HUES64 (cell line): ENCODE results near the gene LDLRAD4.

Experiments used
- H3K27ac ChIP-seq: 2 replicates; pipeline ENCODE4 v1.7.0; 2013; ENCODE audit warnings: low read depth, low read length, inconsistent platforms
- H3K27me3 ChIP-seq: 2 replicates; pipeline ENCODE4 v1.6.1; 2013; ENCODE audit warnings: mild to moderate bottlenecking, low read length; ENCODE audit not compliant: insufficient read depth
- H3K36me3 ChIP-seq: 2 replicates; pipeline ENCODE4 v1.6.1; 2013; ENCODE audit warnings: mild to moderate bottlenecking, low read length; ENCODE audit not compliant: insufficient read depth
- H3K4me1 ChIP-seq: 2 replicates; pipeline ENCODE4 v1.6.1; 2013; ENCODE audit warnings: mild to moderate bottlenecking, low read length, moderate library complexity; ENCODE audit not compliant: insufficient read depth
- H3K4me3 ChIP-seq: 2 replicates; pipeline ENCODE4 v1.5.1; 2013; ENCODE audit warnings: mild to moderate bottlenecking, low read length, moderate library complexity
- H3K9ac ChIP-seq: 2 replicates; pipeline ENCODE4 v1.6.1; 2013; ENCODE audit warnings: mild to moderate bottlenecking, low read depth, low read length
- H3K9me3 ChIP-seq: 2 replicates; pipeline ENCODE4 v1.6.1; 2013; ENCODE audit warnings: low read depth, low read length; ENCODE audit not compliant: insufficient read depth
- WGBS: fragments of 150-250, 120-280 bp; methylation state at CpG from one replicate; pipeline ENCODE4 v1.1.7; 2013; ENCODE audit warnings: missing lambda C conversion rate; 5-methylcytosine and 5-hydroxymethylcytosine counted together

The LDLRAD4 gene

DNA sequence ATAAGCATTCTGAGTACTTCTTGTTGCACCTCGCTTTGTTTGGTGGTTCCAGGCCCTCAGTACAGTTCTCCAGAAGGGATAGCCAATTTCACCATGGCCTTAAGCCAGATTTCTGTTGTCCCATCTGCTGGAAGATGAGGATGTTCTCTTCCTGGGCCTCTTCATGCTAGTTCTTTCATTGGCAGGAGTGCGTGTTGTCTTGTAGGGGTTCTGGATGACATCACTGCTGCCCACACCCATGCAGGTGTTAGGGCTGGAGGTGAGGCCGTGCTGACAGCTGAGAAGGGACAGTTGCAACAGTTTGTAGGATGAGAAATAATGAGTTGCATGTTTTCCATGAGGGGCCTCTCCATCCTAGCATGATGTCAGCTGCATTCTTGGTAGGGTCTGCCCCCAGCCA is 142.9 kb downstream of the LDLRAD4 start:
- no peak overlapping the region for H3K4me3 ChIP-seq
- WGBS: 90% methylated on average over 3 of the region's 3 CpGs

GRCh38 chr18:13362051-13362450 is 143.5 kb downstream of the LDLRAD4 start:
- no peak overlapping the region for H3K9ac ChIP-seq
- no peak overlapping the region for H3K4me3 ChIP-seq
- no peak overlapping the region for H3K27ac ChIP-seq
- no peaks in the 10 kb centered on the region for H3K9me3 ChIP-seq
- H3K36me3 ChIP-seq: no peaks in the 10 kb centered on the region
- no peaks in the 10 kb centered on the region for H3K27me3 ChIP-seq
- 89% methylated on average over 8 of the region's 8 CpGs for WGBS
- H3K4me1 ChIP-seq: peaks cover 12% of the 10 kb centered on the region; the same call in 1 of the 2 replicates

More for the DNA sequence above, 142.9 kb downstream of the LDLRAD4 start:
- peaks cover 9% of the 10 kb centered on the region; the same call in 1 of the 2 replicates for H3K4me1 ChIP-seq
- no peak overlapping the region for H3K9ac ChIP-seq
- H3K27ac ChIP-seq: no peak overlapping the region
- H3K27me3 ChIP-seq: no peaks in the 10 kb centered on the region
- H3K9me3 ChIP-seq: no peaks in the 10 kb centered on the region
- no peaks in the 10 kb centered on the region for H3K36me3 ChIP-seq

DNA sequence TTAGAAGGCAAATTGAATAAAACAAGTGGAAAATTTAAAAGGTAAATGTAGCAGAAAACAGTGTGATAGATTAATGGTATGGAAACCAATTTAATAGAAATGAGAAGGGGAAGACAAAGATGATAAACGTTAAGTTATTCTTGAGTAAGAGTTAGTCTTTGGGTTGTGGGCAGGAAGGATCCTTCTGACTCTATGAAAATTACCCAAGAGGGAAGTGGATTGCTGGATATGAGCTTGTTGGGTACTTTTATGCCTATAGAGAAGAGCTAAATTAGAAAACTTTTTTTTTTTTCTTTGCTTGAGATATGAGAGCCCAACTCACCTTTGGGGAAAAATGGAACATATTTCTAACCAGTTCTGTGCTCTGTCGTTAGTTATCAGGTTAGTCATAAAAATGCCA is 144.0 kb downstream of the LDLRAD4 start:
- Histone ChIP-seq H3K4me1 (peaks cover 12% of the 10 kb centered on the region; the same call in 1 of the 2 replicates), H3K27ac (no peak overlapping the region), H3K36me3 (no peaks in the 10 kb centered on the region), H3K9me3 (no peaks in the 10 kb centered on the region), H3K9ac (no peak overlapping the region), H3K4me3 (no peak overlapping the region), H3K27me3 (no peaks in the 10 kb centered on the region)
- WGBS: 93% methylated on average over 2 of the region's 2 CpGs

DNA sequence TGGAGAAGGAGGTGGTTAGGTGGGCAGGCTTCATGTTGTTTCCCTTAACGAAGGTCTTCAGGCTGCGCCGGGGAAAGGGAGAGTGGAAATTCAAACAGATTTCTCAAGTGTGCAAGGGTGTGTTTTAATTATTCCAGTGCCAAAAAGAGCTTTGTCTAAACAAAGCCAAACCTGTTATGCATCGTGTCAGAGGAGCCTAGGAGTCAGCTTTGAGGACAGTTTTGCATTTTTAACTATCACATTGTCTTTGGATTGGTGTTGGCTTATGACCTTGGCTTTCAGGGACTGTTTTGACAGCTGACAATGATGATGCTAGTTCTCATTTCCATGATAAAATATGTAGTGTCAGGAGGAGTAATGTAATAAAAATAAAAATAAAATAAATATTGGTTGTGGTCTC is 144.8 kb downstream of the LDLRAD4 start:
- WGBS: 82% methylated on average over 4 of the region's 4 CpGs
- Histone ChIP-seq H3K9ac (no peak overlapping the region), H3K4me1 (peaks cover 12% of the 10 kb centered on the region; the same call in 1 of the 2 replicates)

DNA sequence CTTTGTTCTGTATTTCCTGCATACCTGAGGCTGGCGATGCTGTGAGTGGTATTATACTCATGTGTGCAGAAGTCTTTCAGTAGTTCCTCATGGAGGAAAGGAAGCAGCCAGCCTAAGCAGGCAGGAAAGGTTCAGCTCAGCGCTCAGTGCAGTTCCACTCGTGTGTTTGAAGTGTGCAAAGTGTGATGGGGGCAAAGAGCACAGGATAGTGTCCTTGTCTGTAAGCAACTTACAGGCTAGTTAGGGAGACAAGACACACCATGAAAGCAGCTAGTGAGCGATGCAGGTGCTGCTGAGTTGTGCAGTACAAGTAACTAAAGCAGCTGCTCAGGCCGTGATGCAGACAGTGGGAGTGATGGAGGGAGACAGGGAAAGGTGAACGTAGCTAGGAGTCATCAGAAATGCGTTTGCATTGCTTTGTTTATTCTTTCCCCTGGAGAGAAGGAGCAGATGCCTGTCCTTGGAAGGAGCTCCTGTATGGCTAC is 146.2 kb downstream of the LDLRAD4 start:
- H3K4me3 ChIP-seq: no peak overlapping the region
- H3K36me3 ChIP-seq: no peaks in the 10 kb centered on the region
- WGBS: 75% methylated on average over 7 of the region's 7 CpGs
- H3K27ac ChIP-seq: no peak overlapping the region
- H3K4me1 ChIP-seq: peaks cover 12% of the 10 kb centered on the region; the same call in 1 of the 2 replicates
- H3K27me3 ChIP-seq: no peaks in the 10 kb centered on the region
- H3K9ac ChIP-seq: no peak overlapping the region
- H3K9me3 ChIP-seq: no peaks in the 10 kb centered on the region

More for the DNA sequence above, 144.8 kb downstream of the LDLRAD4 start:
- Histone ChIP-seq H3K9me3 (no peaks in the 10 kb centered on the region), H3K36me3 (no peaks in the 10 kb centered on the region), H3K27me3 (no peaks in the 10 kb centered on the region), H3K4me3 (no peak overlapping the region), H3K27ac (no peak overlapping the region)

DNA sequence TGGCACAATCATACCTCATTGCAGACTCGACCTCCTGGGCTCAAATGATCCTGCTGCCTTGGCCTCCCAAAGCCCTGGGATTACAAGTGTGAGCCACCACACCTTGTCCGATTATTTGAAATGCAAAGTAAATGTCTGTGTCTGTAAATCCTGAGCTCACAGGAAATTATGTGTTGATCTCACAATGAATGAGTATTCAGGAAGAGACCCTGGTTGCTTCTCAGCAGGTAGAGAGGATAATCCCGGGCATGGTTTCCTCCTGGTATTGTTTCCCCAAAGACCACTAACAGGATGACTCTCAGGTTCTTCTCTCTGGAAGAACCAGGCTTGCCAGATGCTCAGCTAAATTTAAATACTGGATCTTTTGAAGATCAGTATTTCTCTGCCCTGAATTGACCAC is 147.6 kb downstream of the LDLRAD4 start:
- no peaks in the 10 kb centered on the region for H3K27me3 ChIP-seq
- H3K4me1 ChIP-seq: peaks cover 12% of the 10 kb centered on the region; the same call in 1 of the 2 replicates
- H3K9ac ChIP-seq: no peak overlapping the region
- H3K27ac ChIP-seq: no peak overlapping the region
- WGBS: 53% methylated on average over 3 of the region's 3 CpGs
- H3K4me3 ChIP-seq: no peak overlapping the region
- H3K36me3 ChIP-seq: no peaks in the 10 kb centered on the region
- H3K9me3 ChIP-seq: no peaks in the 10 kb centered on the region

DNA sequence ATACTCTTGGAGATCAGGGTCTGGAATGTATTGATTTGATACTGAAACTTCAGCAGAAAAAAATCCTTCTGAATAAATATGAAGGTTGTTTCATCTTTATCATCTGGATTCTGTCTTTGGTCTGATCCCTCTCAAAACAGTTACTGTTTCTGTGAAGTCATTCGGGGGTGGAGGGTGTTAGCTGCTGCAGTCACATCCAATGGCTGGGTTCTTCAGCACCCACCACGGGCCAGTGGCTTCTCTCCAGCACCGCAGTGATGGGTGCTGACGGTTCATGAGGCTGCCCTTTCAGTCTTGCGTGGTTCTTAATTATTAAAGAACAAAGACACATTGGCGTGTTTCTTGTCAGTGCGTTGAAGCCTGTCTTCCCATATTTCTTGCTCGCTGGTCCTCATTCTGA is 148.0 kb downstream of the LDLRAD4 start:
- WGBS: 95% methylated on average over 8 of the region's 8 CpGs
- no peak overlapping the region for H3K4me3 ChIP-seq
- no peaks in the 10 kb centered on the region for H3K27me3 ChIP-seq
- H3K4me1 ChIP-seq: peaks cover 12% of the 10 kb centered on the region; the same call in 1 of the 2 replicates
- no peaks in the 10 kb centered on the region for H3K9me3 ChIP-seq
- no peaks in the 10 kb centered on the region for H3K36me3 ChIP-seq
- no peak overlapping the region for H3K9ac ChIP-seq
- H3K27ac ChIP-seq: peak overlapping the region; percentile 13; the same call in 1 of the 2 replicates

DNA sequence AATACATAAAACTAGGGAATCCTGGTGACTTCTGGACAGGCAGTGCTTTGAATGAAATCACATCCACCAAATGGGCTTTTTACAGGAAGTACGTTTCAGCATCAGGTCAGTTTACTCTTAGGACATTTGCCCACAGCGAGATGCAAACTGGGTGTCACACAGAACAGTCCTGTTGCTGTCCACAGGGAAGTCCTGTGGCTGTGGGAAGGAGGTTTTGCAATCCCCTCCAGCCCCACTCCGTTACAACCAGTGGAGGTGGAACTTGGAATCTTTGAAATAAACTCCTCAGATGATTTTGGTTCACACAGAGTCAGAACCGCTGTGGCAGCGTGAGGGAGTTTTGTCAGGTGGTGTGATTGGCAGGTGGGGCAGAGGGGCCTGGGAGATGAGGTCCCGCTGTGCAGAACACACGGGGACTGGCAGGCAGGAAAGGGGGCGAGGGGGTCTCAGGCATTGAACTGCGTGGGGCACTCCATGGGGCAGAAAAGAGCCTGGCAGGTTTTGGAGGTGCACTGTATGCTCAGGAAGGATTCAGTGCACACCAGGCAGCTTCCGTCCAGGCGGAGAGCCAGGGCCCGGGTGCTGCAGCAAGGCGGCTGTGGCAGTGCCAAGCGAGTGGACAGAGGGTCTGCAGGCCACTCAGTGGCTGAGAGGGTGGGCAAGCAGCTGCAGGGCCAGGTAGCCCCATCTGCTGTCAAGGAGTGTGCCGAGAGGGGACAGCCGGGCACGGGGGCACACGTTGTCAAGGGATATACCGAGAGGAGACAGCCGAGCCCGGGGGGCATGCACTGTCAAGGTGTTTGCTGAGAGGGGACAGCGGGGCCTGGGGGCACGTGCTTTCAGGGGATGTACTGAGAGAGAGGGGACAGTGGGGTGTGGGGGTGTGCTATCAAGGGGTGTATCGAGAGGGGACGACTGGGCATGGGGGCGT is 148.7 kb downstream of the LDLRAD4 start:
- Histone ChIP-seq H3K4me1 (peaks cover 12% of the 10 kb centered on the region; the same call in 1 of the 2 replicates), H3K9ac (no peak overlapping the region), H3K9me3 (no peaks in the 10 kb centered on the region), H3K36me3 (no peaks in the 10 kb centered on the region), H3K27ac (no peak overlapping the region), H3K4me3 (no peak overlapping the region), H3K27me3 (no peaks in the 10 kb centered on the region)
- WGBS: 92% methylated on average over 26 of the region's 26 CpGs

GRCh38 chr18:13368080-13368813 is 149.7 kb downstream of the LDLRAD4 start:
- Histone ChIP-seq H3K4me1 (peaks cover 12% of the 10 kb centered on the region; the same call in 1 of the 2 replicates), H3K27me3 (no peaks in the 10 kb centered on the region), H3K4me3 (no peak overlapping the region), H3K27ac (no peak overlapping the region), H3K9me3 (no peaks in the 10 kb centered on the region), H3K36me3 (no peaks in the 10 kb centered on the region), H3K9ac (no peak overlapping the region)
- 91% methylated on average over 13 of the region's 13 CpGs for WGBS

DNA sequence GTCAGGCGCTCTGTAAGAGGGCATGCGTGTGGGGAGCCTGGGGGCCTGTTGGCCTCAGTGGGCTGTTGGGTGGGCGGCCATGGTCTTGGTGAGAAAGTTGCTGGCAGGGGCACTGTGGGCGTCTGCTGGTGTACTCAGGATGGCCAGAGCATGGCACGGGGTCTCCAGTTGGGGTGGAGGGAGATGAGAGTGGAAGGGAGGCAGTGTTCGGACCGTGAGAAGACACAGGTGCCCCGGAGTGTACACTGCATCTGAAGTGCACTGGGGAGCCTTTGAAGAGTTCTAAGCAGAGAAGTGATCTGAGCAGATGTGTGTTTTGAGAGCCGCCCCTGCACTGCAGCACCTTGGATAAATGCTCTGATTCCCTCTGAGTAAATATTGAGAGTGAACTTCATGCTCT is 150.8 kb downstream of the LDLRAD4 start:
- no peak overlapping the region for H3K27ac ChIP-seq
- 95% methylated on average over 9 of the region's 9 CpGs for WGBS
- no peaks in the 10 kb centered on the region for H3K27me3 ChIP-seq
- H3K9ac ChIP-seq: no peak overlapping the region
- H3K36me3 ChIP-seq: no peaks in the 10 kb centered on the region
- no peaks in the 10 kb centered on the region for H3K9me3 ChIP-seq
- H3K4me3 ChIP-seq: no peak overlapping the region
- peaks cover 12% of the 10 kb centered on the region; the same call in 1 of the 2 replicates for H3K4me1 ChIP-seq
